H1 (cell line): ENCODE results near the gene KANSL1L.

Source experiments
- CBX5 ChIP-seq: fragments of 300-800, 300-1000 bp; sonication (generic); IDR thresholded peaks from 2 replicates; pipeline ENCODE4 v1.7.1; 2016; ENCODE audit warnings: antibody characterized with exemption, low read length, low read depth
- CHD1 ChIP-seq: IDR thresholded peaks from 2 replicates; pipeline ENCODE4 v1.6.1; 2012; ENCODE audit warnings: low read depth, low read length, improper control_type of control experiment
- CTCF ChIP-seq, 3 experiments: IDR thresholded peaks; 1 replicate in 2 of 3; 2 replicates in 1 of 3; pipeline versions ENCODE4 v1.5.1 to v1.6.1; 2011; ENCODE audit warnings: low read length in 3 of 3, mild to moderate bottlenecking in 3 of 3, inconsistent platforms in 2 of 3, low read depth in 1 of 3, moderate library complexity in 1 of 3; ENCODE audit not compliant: insufficient read depth in 1 of 3; ENCODE audit errors: control extremely low read depth in 1 of 3
- EP300 ChIP-seq, 2 experiments: IDR thresholded peaks; 1 replicate in 1 of 2; 2 replicates in 1 of 2; pipeline ENCODE4 v1.6.1; 2011 to 2012; ENCODE audit warnings: low read depth in 2 of 2, low read length in 2 of 2, mild to moderate bottlenecking in 2 of 2, borderline replicate concordance in 1 of 2, inconsistent platforms in 1 of 2, moderate library complexity in 1 of 2
- EZH2 ChIP-seq: fragments of 200-600 bp; sonication (generic); IDR thresholded peaks from 2 replicates; pipeline ENCODE4 v1.7.1; 2012; ENCODE audit warnings: low read depth, mild to moderate bottlenecking, moderate library complexity, low read length, inconsistent platforms; ENCODE audit not compliant: severe bottlenecking
- JUN ChIP-seq: IDR thresholded peaks from 2 replicates; pipeline ENCODE4 v1.6.1; 2011; ENCODE audit warnings: low read depth, mild to moderate bottlenecking, improper control_type of control experiment, low read length
- JUND ChIP-seq: IDR thresholded peaks from 2 replicates; pipeline ENCODE4 v1.6.1; 2011; ENCODE audit warnings: mild to moderate bottlenecking, improper control_type of control experiment, low read length
- MAX ChIP-seq: IDR thresholded peaks from 2 replicates; pipeline ENCODE4 v1.6.1; 2012; ENCODE audit warnings: inconsistent platforms
- POLR2A ChIP-seq, 2 experiments: IDR thresholded peaks; 1 replicate in 1 of 2; 2 replicates in 1 of 2; pipeline ENCODE4 v1.6.1; 2011; ENCODE audit warnings: low read depth in 2 of 2, low read length in 2 of 2, mild to moderate bottlenecking in 2 of 2; ENCODE audit errors: control extremely low read depth in 1 of 2
- POLR2AphosphoS5 ChIP-seq: IDR thresholded peaks from 2 replicates; pipeline ENCODE4 v1.6.1; 2011; ENCODE audit warnings: low read depth, low read length
- RNF2 ChIP-seq: fragments of 200-900, 300-1000 bp; sonication (generic); IDR thresholded peaks from 2 replicates; pipeline ENCODE4 v1.7.1; 2016; ENCODE audit warnings: borderline replicate concordance, low read depth, mild to moderate bottlenecking, antibody characterized with exemption, low read length; ENCODE audit not compliant: poor library complexity, severe bottlenecking; ENCODE audit errors: missing control alignments
- SP1 ChIP-seq: IDR thresholded peaks from 2 replicates; pipeline ENCODE4 v1.6.1; 2011; ENCODE audit warnings: low read depth, low read length
- SUZ12 ChIP-seq: fragments of 200-600 bp; sonication (generic); IDR thresholded peaks from 2 replicates; pipeline ENCODE4 v1.6.1; 2012; ENCODE audit warnings: mild to moderate bottlenecking, inconsistent platforms, low read length, moderate library complexity, mixed read lengths

GRCh38 chr2:209988010-209988409, 183.2 kb downstream of the KANSL1L start:
- TF ChIP-seq CBX5, result no peak
- no peak for TF ChIP-seq POLR2AphosphoS5
- TF ChIP-seq MAX, result no peak
- no peak for TF ChIP-seq EZH2
- no peak for TF ChIP-seq SUZ12
- TF ChIP-seq JUN, result no peak
- no peak for TF ChIP-seq EP300 (IDR thresholded peaks at IDR 0.05; ENCODE audit: borderline replicate concordance in 1 of 2, low read depth in 2 of 2, low read length in 2 of 2)
- TF ChIP-seq SP1, result no peak
- no peak for TF ChIP-seq RNF2
- TF ChIP-seq JUND, result no peak
- TF ChIP-seq POLR2A (IDR thresholded peaks at IDR 0.05; ENCODE audit: control extremely low read depth in 1 of 2, low read depth in 2 of 2, low read length in 2 of 2), result no peak
- no peak for TF ChIP-seq CHD1
- TF ChIP-seq CTCF (IDR thresholded peaks at IDR 0.05; ENCODE audit: control extremely low read depth in 1 of 3, insufficient read depth in 1 of 3, low read depth in 1 of 3, low read length in 3 of 3), result no peak
